ENCODE measurements around the gene HSD17B4.

HSD17B4 gene

GRCh38 chr5:119582987-119583386, 130.7 kb downstream of the HSD17B4 start:
- DNase-seq (ENCODE audit: insufficient read length, low spot score) (no peak), FAIRE-seq (no peak)

- FAIRE-seq (peak; percentile 83), DNase-seq (ENCODE audit: insufficient read length, low spot score) (peak; percentile 10)
These were observed 131.4 kb downstream of the HSD17B4 start for GRCh38 chr5:119583684-119584083.
